Glomerular visceral epithelial cell (primary cell): ENCODE results near the gene IKZF2.

Source experiments
- DNase-seq: peaks from one replicate; pipeline ENCODE4 v3.0.0-alpha.2; 2016; ENCODE audit errors: extremely low spot score

Gene IKZF2

GRCh38 chr2:212958133-212958532, 193.3 kb downstream of the IKZF2 start:
- no peak for DNase-seq

GRCh38 chr2:212957624-212958023, 193.8 kb downstream of the IKZF2 start:
- DNase-seq, result no peak

DNA sequence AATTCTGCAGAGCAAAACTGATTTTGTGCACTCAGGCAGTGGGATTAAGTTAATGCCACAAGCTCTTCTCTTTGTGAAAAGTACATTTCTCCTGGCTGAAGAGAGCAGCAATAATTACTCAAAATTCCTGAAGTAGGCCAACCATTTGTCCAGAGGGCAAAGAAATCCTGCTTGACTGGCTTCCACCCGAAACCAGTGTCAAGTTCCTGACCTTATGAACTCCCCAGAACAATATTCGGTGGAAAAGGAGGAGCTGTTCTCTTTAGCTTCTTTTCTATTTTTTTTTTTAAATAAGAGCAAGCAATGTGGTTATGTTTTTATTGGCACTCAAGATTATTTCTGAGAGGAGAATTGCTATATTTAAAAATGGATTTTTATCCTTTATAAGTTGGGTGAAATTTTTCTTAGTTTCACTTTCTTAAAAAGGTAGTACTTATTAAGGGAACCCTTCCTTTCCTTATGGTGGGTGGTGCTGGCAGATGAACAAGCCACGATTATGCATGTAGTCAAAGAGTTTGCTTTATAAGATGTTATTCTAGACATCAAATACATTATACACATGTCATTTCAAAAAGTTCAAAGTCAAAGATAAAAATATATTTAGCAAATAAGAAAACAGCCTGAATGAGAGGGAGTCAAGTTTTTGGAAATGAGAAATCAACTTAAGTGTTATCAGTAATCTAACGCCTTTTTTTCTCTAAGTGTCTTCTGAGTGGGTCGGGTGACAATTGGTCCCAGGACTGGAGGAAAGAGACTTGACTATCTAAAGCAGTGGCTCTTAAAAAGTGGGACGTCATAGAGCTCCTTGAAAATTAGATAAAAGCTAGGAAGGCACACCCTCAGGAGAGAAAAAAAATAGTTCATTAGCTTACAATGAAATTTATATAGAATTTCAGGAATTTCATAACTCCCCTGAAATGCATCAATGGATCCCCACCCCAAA, 194.5 kb downstream of the IKZF2 start:
- no peak for DNase-seq

DNA sequence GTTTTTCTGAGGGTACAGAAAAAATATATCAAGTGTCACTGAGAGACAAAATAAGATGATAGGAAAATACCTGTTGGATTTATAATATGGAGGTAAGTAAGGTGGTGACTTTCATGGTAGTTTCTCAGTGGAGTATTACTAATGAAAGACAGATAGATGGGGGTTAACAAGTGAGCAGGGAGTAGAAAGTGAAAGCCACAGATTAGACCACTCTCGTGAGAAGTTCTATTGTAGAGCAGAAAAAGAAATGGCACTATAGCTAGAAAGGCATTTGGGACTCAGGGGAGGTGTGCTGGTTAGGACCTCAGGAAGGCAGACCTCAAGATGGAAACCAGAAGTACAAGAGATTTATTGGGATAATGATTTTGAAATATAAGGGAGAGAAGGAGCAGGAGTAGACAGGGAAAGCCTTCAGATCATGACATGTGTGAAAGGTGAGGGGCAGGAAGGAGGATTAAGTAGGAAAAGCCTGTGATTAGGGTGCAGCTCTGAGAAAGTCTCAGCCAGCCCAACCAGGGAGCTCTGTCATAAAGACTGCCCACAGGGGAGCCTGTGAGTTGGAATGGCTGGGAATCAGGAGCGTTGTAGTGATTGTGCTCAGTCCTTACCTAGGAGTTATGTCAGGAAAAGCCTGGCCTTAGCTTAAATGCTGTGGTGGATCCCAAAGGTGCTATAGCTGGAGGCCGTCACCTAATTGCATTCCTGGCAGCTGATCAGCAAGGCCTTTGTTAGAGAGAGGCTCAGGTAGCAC, 198.1 kb downstream of the IKZF2 start:
- DNase-seq, result no peak

DNA sequence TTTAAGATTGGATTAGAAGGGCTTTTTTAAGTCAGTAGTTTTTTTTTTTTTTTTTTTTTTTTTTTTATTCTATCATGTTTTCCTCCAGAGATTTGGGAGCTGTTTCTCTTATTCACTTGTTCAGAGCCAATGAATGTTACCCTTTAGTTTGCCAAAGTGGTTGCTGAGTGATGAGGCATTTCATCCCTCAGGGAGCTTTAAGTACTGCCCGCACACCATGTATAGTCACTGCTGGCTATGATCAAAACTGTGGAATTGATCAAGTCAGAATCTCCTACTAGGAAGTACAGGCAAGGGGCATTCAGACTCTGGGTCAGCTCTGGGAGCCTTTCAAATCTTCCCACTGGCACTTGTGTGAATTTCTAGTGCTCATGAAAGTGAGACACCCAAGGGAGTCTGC, 201.6 kb downstream of the IKZF2 start:
- DNase-seq, result no peak
